SK-N-SH treated with all-trans-retinoic acid at 6 μM for 48 hours (cell line): ENCODE measurements around the gene DNAJB2.

ENCODE experiments used
- ATAC-seq: fragments of 200-7000 bp; cut with Tn5 transposase; 3 replicates; pipeline ENCODE4 v1.9.1; 2020; ENCODE audit warnings: mild to moderate bottlenecking, moderate library complexity
- ARNTL ChIP-seq: fragments of 450-650 bp; formaldehyde crosslinking; IDR thresholded peaks from 2 replicates; pipeline ENCODE4 v1.5.0; 2020; ENCODE audit warnings: low read depth, mild to moderate bottlenecking, moderate library complexity, borderline replicate concordance
- BACH2 ChIP-seq: fragments of 250-450 bp; sonication (Bioruptor Pico); IDR thresholded peaks from 2 replicates; pipeline ENCODE4 v1.9.0; 2021; ENCODE audit warnings: mild to moderate bottlenecking, borderline replicate concordance
- CSDC2 ChIP-seq: fragments of 250-450 bp; sonication (Bioruptor Pico); IDR thresholded peaks from 2 replicates; pipeline ENCODE4 v1.5.0; 2020; ENCODE audit warnings: mild to moderate bottlenecking, moderate library complexity
- ESRRG ChIP-seq: fragments of 250-450 bp; sonication (Bioruptor Pico); IDR thresholded peaks from 2 replicates; pipeline ENCODE4 v1.6.1; 2021; ENCODE audit warnings: mild to moderate bottlenecking
- GLIS3 ChIP-seq: fragments of 250-450 bp; sonication (Bioruptor Pico); IDR thresholded peaks from 2 replicates; pipeline ENCODE4 v1.5.0; 2020; ENCODE audit warnings: mild to moderate bottlenecking, moderate library complexity
- ISL1 ChIP-seq: fragments of 250-450 bp; sonication (Bioruptor Pico); IDR thresholded peaks from 2 replicates; pipeline ENCODE4 v2.1.2; 2022; ENCODE audit warnings: mild to moderate bottlenecking, moderate library complexity
- PPARA ChIP-seq: fragments of 250-450 bp; sonication (Bioruptor Pico); IDR thresholded peaks from 2 replicates; pipeline ENCODE4 v1.5.0; 2020; ENCODE audit warnings: mild to moderate bottlenecking, borderline replicate concordance
- RARB ChIP-seq: fragments of 250-450 bp; sonication (Bioruptor Pico); IDR thresholded peaks from 2 replicates; pipeline ENCODE4 v1.8.0; 2021; ENCODE audit warnings: mild to moderate bottlenecking, moderate library complexity
- TCF4 ChIP-seq: fragments of 250-450 bp; sonication (Bioruptor Pico); IDR thresholded peaks from 2 replicates; pipeline ENCODE4 v1.8.0; 2021; ENCODE audit warnings: mild to moderate bottlenecking, moderate library complexity, borderline replicate concordance
- TOX ChIP-seq: fragments of 250-450 bp; sonication (Bioruptor Pico); IDR thresholded peaks from 2 replicates; pipeline ENCODE4 v1.8.0; 2021; ENCODE audit warnings: mild to moderate bottlenecking, moderate library complexity, borderline replicate concordance
- ZC3H10 ChIP-seq: fragments of 250-450 bp; sonication (Bioruptor Pico); IDR thresholded peaks from 2 replicates; pipeline ENCODE4 v1.5.1; 2021; ENCODE audit warnings: mild to moderate bottlenecking, moderate library complexity
- ZNF70 ChIP-seq: fragments of 450-650 bp; formaldehyde crosslinking; IDR thresholded peaks from 2 replicates; pipeline ENCODE4 v1.5.0; 2020; ENCODE audit warnings: mild to moderate bottlenecking, moderate library complexity
- ZNF8 ChIP-seq: fragments of 450-650 bp; formaldehyde crosslinking; IDR thresholded peaks from 2 replicates; pipeline ENCODE4 v1.5.0; 2020; ENCODE audit warnings: mild to moderate bottlenecking, moderate library complexity
- TF ChIP-seq, protein P1 (sequence below): fragments of 250-450 bp; sonication (Bioruptor Pico); IDR thresholded peaks from 2 replicates; pipeline ENCODE4 v1.5.0; 2020; ENCODE audit warnings: mild to moderate bottlenecking, moderate library complexity
- TF ChIP-seq, protein P2 (sequence below): fragments of 250-450 bp; sonication (Bioruptor Pico); IDR thresholded peaks from 2 replicates; pipeline ENCODE4 v1.8.0; 2021; ENCODE audit warnings: low read depth, mild to moderate bottlenecking, moderate library complexity, borderline replicate concordance
- TF ChIP-seq, protein P3 (sequence below): fragments of 250-450 bp; sonication (Bioruptor Pico); IDR thresholded peaks from 2 replicates; pipeline ENCODE4 v1.8.0; 2020; ENCODE audit warnings: mild to moderate bottlenecking, moderate library complexity, borderline replicate concordance
- TF ChIP-seq, protein P4 (sequence below): fragments of 250-450 bp; sonication (Bioruptor Pico); IDR thresholded peaks from 2 replicates; pipeline ENCODE4 v1.5.1; 2020; ENCODE audit warnings: low read depth, mild to moderate bottlenecking, moderate library complexity
- TF ChIP-seq, protein P5 (sequence below): fragments of 250-450 bp; sonication (Bioruptor Pico); IDR thresholded peaks from 2 replicates; pipeline ENCODE4 v1.5.1; 2021; ENCODE audit warnings: mild to moderate bottlenecking, moderate library complexity

Gene DNAJB2

DNA sequence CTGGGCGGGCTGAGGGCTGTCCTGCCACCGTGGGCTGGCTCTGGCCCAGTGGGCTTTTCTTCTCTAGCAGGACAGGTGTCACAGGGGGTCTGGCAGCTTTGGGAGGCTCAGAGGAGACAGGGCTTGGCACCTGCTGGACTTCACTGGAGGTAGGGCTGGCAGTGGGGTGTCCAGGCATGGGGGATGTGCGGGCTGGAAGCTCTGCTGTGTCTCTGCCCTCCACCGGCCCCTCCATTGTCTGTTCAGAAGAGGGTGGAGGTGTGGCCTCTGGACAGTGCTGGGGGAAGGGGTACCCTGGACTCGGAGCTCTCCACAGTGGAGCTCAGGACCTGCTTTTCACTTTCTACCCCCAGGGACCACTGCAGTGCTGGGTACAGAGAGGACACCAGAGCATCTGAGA is 20.9 kb downstream of the DNAJB2 start:
- TF ChIP-seq, protein P1, sequence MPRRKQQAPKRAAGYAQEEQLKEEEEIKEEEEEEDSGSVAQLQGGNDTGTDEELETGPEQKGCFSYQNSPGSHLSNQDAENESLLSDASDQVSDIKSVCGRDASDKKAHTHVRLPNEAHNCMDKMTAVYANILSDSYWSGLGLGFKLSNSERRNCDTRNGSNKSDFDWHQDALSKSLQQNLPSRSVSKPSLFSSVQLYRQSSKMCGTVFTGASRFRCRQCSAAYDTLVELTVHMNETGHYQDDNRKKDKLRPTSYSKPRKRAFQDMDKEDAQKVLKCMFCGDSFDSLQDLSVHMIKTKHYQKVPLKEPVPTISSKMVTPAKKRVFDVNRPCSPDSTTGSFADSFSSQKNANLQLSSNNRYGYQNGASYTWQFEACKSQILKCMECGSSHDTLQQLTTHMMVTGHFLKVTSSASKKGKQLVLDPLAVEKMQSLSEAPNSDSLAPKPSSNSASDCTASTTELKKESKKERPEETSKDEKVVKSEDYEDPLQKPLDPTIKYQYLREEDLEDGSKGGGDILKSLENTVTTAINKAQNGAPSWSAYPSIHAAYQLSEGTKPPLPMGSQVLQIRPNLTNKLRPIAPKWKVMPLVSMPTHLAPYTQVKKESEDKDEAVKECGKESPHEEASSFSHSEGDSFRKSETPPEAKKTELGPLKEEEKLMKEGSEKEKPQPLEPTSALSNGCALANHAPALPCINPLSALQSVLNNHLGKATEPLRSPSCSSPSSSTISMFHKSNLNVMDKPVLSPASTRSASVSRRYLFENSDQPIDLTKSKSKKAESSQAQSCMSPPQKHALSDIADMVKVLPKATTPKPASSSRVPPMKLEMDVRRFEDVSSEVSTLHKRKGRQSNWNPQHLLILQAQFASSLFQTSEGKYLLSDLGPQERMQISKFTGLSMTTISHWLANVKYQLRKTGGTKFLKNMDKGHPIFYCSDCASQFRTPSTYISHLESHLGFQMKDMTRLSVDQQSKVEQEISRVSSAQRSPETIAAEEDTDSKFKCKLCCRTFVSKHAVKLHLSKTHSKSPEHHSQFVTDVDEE (CRISPR knock-in tag), result no peak
- TF ChIP-seq BACH2 (CRISPR knock-in tag) (no peak), RARB (CRISPR knock-in tag) (no peak), ZNF70 (CRISPR knock-in tag) (no peak), ARNTL (CRISPR knock-in tag) (no peak), ZNF8 (no peak), PPARA (no peak)
- TF ChIP-seq, protein P2, sequence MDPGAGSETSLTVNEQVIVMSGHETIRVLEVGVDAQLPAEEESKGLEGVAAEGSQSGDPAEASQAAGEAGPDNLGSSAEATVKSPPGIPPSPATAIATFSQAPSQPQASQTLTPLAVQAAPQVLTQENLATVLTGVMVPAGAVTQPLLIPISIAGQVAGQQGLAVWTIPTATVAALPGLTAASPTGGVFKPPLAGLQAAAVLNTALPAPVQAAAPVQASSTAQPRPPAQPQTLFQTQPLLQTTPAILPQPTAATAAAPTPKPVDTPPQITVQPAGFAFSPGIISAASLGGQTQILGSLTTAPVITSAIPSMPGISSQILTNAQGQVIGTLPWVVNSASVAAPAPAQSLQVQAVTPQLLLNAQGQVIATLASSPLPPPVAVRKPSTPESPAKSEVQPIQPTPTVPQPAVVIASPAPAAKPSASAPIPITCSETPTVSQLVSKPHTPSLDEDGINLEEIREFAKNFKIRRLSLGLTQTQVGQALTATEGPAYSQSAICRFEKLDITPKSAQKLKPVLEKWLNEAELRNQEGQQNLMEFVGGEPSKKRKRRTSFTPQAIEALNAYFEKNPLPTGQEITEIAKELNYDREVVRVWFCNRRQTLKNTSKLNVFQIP (CRISPR knock-in tag), result no peak
- TF ChIP-seq, protein P3, sequence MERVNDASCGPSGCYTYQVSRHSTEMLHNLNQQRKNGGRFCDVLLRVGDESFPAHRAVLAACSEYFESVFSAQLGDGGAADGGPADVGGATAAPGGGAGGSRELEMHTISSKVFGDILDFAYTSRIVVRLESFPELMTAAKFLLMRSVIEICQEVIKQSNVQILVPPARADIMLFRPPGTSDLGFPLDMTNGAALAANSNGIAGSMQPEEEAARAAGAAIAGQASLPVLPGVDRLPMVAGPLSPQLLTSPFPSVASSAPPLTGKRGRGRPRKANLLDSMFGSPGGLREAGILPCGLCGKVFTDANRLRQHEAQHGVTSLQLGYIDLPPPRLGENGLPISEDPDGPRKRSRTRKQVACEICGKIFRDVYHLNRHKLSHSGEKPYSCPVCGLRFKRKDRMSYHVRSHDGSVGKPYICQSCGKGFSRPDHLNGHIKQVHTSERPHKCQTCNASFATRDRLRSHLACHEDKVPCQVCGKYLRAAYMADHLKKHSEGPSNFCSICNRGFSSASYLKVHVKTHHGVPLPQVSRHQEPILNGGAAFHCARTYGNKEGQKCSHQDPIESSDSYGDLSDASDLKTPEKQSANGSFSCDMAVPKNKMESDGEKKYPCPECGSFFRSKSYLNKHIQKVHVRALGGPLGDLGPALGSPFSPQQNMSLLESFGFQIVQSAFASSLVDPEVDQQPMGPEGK (CRISPR knock-in tag), result no peak
- TF ChIP-seq, all 23 proteins: peak for 0
- no peak for ATAC-seq

DNA sequence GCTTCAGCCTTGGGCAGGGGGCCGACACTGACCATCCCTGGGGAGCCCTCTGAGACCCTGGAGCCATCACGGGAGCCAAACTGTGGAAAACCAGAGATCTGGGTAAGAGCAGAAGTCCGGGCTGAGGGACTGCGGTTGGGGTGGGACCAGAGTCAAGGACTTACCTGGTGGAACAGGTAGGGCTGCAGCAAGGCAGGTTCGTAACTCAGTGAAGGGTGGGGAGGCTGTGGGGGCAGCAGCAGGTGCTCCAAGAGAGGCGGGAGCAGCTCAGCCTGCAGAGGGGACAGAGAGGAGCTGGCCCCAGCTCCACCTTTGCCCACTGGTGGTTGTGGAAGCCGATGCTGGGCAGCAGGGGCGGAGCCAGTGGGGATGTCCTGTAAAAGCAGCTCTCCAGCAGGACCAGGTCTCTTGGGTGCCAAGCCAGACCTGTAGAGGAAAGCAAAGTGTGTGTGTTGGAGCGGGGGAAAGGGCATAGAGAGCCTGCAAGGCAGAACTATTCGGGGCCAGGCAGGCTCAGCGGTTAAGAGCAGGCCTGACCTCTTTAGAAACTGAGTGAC is 23.3 kb downstream of the DNAJB2 start:
- TF ChIP-seq TOX (CRISPR knock-in tag) (no peak), ARNTL (CRISPR knock-in tag) (no peak), ISL1 (no peak), GLIS3 (CRISPR knock-in tag) (no peak), TCF4 (CRISPR knock-in tag) (no peak), BACH2 (CRISPR knock-in tag) (no peak)
- TF ChIP-seq, protein P4, sequence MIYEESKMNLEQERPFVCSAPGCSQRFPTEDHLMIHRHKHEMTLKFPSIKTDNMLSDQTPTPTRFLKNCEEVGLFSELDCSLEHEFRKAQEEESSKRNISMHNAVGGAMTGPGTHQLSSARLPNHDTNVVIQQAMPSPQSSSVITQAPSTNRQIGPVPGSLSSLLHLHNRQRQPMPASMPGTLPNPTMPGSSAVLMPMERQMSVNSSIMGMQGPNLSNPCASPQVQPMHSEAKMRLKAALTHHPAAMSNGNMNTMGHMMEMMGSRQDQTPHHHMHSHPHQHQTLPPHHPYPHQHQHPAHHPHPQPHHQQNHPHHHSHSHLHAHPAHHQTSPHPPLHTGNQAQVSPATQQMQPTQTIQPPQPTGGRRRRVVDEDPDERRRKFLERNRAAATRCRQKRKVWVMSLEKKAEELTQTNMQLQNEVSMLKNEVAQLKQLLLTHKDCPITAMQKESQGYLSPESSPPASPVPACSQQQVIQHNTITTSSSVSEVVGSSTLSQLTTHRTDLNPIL (CRISPR knock-in tag), result no peak
- TF ChIP-seq, protein P5, sequence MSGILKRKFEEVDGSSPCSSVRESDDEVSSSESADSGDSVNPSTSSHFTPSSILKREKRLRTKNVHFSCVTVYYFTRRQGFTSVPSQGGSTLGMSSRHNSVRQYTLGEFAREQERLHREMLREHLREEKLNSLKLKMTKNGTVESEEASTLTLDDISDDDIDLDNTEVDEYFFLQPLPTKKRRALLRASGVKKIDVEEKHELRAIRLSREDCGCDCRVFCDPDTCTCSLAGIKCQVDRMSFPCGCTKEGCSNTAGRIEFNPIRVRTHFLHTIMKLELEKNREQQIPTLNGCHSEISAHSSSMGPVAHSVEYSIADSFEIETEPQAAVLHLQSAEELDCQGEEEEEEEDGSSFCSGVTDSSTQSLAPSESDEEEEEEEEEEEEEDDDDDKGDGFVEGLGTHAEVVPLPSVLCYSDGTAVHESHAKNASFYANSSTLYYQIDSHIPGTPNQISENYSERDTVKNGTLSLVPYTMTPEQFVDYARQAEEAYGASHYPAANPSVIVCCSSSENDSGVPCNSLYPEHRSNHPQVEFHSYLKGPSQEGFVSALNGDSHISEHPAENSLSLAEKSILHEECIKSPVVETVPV, result no peak
- ATAC-seq, result no peak

DNA sequence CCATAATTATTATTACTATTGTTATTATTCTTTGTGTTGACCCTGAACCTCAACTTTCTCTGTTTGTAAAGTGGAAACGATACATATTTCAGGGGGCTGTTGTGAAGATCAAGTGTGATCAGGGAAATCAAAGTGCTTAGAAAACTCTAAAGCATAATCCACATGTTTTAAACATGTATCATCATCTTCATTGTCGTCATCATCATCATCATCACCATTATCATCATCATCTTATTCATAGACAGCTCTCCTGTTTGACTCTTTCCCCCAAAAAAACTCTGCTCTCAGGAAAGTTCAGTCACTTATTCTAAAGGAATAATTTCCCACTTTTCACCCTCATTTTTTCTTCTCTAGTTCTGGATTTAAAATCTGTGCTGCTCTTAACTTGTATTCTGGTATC is 25.1 kb downstream of the DNAJB2 start:
- TF ChIP-seq GLIS3 (CRISPR knock-in tag) (no peak), ESRRG (CRISPR knock-in tag) (no peak), ARNTL (CRISPR knock-in tag) (no peak), ZNF70 (CRISPR knock-in tag) (no peak), ZC3H10 (CRISPR knock-in tag) (no peak), ZNF8 (no peak), TCF4 (CRISPR knock-in tag) (no peak), CSDC2 (no peak), RARB (CRISPR knock-in tag) (no peak)
- TF ChIP-seq, protein P3 (CRISPR knock-in tag), result no peak
- TF ChIP-seq, protein P4 (CRISPR knock-in tag), result no peak
- TF ChIP-seq, protein P2 (CRISPR knock-in tag), result no peak
- TF ChIP-seq, protein P5, result no peak
- no peak for ATAC-seq
